HG02885 (cell line): ENCODE results near the gene ANKRD44.
A peak's percentile ranks its signal among the peaks of the same experiment; 100 is the strongest.

Experiments used
- ATAC-seq: cut with Tn5 transposase; IDR thresholded peaks from one replicate; pipeline ENCODE4 v1.9.1; 2021; ENCODE audit warnings: mild to moderate bottlenecking; ENCODE audit not compliant: unreplicated experiment, poor library complexity

The ANKRD44 gene

DNA sequence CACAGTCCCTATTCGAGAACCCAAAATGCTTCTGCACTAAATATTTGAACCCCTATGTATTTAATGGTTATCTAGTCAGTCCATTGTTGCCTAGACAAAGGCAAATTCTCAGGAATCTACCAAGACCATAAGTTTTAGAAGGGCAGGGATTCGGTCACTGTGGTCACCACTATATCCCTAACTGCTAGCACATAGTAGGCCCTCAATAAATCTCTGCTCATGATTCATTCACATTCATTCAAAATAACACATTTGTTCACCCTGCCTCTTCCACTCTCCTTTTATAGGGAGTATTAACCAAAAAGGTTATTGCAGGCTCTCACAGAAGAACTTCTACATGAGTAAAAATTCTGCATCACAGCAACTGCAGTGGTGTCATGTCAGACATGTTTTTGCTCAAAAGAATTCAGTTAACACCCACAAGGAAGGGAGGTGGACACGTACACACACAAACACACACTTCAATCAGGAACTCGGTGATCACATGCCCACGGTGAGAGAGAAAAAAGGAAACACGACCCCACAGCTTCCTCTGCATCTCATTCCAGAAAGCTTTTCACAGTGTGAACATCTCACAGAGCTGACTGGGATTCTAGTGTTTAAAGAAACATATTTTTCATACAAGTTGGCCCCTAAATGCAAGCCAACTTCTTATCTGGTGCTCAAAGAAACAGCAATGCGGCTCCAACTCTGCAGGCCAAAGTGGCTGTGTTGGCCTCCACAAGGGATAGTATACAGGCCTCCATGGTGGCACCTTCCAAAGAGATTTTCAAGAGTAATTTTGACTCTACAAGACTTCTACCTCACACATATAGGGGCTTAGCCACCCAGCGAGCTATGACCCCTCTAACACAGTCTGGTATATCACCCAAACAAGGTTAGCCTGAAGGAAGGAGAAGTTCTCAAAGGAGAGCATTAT is 98.0 kb downstream of the ANKRD44 start:
- ATAC-seq = no peak

GRCh38 chr2:197211881-197212342 is 98.7 kb downstream of the ANKRD44 start:
- ATAC-seq = no peak

GRCh38 chr2:197210430-197210829 is 100.2 kb downstream of the ANKRD44 start:
- ATAC-seq = no peak

GRCh38 chr2:197209742-197210408 is 100.7 kb downstream of the ANKRD44 start:
- peak; percentile 44 for ATAC-seq

DNA sequence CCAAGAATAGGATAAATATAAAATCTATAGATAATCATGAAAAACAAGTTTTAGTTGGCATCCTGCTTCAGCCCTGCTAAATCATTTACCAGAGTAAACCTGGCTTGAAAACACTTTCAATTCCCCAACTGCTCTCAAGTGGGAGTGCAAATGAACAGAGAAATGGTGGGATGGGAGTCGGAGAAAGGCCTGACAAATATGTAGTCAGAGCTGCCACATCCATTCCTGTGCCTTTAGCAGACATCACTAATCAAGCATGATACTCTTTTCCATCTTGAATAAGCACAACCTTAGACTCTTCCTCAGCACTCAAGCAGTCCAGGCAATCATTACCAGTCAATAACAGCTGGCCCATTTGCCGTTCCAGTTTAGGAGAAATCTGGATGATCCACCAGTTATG is 101.3 kb downstream of the ANKRD44 start:
- no peak for ATAC-seq

GRCh38 chr2:197208841-197209240 is 101.7 kb downstream of the ANKRD44 start:
- ATAC-seq = no peak

- no peak for ATAC-seq
These were observed 102.6 kb downstream of the ANKRD44 start for GRCh38 chr2:197208024-197208423.

- no peak for ATAC-seq
These were observed 103.0 kb downstream of the ANKRD44 start for GRCh38 chr2:197207598-197207997.

- ATAC-seq = no peak
These were observed 103.5 kb downstream of the ANKRD44 start for GRCh38 chr2:197207106-197207505.

DNA sequence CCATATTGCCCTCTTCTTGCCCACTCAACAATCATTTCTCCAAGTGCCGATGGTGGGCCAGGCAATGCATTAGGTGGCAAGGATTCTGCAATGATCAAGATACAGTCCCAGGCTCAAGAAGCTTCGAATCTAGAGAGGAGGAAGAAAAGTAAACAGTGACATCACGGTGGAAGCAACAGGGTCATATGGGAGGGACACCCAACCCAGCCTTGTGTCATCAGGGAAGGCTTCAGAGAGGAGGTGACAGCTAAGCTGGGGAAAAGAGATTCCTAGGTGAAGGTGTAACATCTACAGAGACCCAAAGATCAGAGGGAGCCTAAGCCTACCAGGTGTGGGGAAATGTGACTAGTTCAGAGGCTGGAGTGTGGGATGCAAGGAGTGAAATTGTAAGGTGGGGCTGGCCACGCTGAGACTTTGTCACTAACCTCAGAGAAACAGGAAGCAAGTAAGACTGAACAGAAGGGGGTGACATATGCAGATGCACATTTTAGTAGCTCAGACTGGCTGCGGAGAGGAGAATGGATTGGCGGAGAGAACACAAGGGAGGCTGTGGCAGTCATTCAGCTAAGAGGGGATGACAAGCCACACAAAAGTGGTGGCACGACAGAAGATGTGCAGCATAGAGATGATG is 104.9 kb downstream of the ANKRD44 start:
- ATAC-seq = peak; percentile 65

- ATAC-seq = no peak
These were observed 105.9 kb downstream of the ANKRD44 start for GRCh38 chr2:197204519-197205250.

- ATAC-seq = no peak
These were observed 108.7 kb downstream of the ANKRD44 start for GRCh38 chr2:197201874-197202273.

GRCh38 chr2:197200762-197201058 is 109.9 kb downstream of the ANKRD44 start:
- ATAC-seq = no peak

- no peak for ATAC-seq
These were observed 110.4 kb downstream of the ANKRD44 start for GRCh38 chr2:197200051-197200761.

GRCh38 chr2:197198890-197199289 is 111.7 kb downstream of the ANKRD44 start:
- ATAC-seq = peak; percentile 98

DNA sequence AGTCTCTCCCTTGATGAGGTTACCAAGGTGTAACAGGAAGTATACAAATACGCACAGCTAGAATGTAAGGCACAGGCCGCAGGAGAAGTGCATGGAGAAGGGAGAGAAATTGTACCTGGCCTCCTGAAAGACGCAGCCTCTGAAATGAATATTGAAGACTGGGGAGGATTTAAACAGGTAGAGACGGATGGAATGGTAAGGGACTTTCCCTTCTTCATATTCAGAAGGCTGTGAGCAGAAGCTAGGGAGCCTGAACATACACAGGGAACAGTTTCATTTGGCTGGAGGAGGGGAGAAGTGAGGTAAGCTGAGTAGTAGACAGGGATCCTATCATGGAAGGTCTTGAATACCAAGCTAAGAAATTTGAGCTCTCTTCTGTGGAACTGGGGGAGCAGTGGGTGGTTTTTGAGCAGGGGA is 112.7 kb downstream of the ANKRD44 start:
- no peak for ATAC-seq

DNA sequence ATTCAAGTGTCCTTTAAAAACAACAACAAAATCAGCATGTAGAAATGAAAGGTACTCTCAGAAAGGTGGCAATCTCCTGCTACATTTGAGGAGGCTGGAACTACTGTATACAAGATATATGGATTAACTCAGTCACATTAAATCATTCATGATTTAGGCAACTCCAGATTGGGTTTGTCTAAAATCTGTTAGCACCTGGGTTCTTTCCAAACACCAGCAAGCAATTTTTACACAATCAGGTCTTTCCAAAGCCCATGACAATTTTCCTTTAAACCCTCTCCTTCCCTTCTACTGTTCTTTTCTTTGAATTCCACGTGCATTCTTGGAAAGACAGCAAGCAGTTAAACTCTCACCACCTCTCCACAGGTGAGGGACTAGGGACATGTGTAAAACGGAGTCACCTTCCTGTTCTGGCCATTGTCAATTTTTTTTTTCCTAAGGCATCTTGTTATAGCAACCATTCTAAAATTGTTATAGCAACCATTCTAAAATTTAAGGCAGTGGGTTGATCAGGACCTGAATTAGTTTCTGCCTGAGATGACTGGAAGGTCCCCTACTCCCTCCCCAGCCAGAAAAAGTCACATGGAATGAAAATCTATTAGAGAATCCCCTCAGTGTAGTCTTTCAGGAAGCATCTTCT is 113.9 kb downstream of the ANKRD44 start:
- no peak for ATAC-seq

DNA sequence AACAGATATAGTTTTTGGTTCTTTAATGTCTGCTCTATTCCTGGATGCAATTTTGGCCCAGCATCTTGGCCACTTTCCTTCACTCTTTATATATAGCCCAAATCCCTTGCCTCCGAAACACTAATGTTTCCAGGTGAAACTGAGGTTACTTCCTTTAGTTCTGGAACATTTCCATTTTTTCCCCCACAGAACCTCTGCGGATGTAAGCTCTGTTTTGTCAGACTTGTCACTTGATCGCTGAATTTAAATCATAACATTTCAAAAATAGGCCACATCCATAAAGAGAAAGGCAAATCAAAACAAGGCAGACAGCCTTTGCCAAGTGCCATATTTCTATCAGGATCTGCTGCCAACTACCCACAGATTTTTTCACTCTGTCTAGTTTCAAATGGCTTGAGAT is 115.1 kb downstream of the ANKRD44 start:
- ATAC-seq = no peak

GRCh38 chr2:197191940-197192322 is 118.6 kb downstream of the ANKRD44 start:
- peak; percentile 76 for ATAC-seq
